HG03558 (cell line): Measurements from ENCODE around the gene NR1H2.
"Not testable (repeated sequence)": the region's sequence is repeated elsewhere in the genome, so short reads cannot be mapped to it uniquely, and the experiment has no call there.

Experiments used
- ATAC-seq: cut with Tn5 transposase; IDR thresholded peaks from one replicate; pipeline ENCODE4 v1.9.1; 2021; ENCODE audit warnings: moderate number of reproducible peaks; ENCODE audit not compliant: unreplicated experiment; ENCODE audit errors: extremely low read depth

The NR1H2 gene

DNA sequence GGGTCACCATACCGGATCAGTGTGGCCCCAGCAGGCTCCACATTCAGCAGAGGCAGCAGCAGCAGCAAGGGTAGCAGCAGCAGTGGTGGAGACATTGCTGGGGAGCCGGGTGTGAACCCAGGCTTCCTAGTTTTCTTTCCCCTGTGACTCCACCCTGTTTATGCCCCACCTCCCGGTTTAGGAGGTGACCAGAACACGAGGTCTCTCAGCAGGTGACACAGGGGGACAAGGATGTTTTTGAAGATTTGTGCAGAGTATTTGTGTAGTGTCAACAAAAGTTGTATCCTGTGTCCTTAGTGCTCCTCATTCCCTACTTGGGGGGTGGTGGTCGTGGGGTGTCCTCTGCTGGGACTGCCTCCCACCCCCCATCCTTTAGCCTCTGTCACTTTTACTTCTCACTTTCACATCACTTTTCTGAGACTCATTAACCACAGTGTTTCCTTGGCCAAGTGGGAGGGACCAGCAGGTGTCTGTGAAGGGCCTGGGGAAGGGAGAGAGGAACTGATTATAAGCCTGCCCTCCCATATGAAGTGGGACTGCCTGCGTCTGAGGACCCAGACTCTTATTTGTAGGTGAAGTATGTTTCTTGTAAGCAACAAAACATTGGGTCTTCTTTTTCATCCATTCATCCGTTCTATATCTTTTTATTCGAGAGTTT is 31.5 kb upstream of the NR1H2 start:
- no peak for ATAC-seq

DNA sequence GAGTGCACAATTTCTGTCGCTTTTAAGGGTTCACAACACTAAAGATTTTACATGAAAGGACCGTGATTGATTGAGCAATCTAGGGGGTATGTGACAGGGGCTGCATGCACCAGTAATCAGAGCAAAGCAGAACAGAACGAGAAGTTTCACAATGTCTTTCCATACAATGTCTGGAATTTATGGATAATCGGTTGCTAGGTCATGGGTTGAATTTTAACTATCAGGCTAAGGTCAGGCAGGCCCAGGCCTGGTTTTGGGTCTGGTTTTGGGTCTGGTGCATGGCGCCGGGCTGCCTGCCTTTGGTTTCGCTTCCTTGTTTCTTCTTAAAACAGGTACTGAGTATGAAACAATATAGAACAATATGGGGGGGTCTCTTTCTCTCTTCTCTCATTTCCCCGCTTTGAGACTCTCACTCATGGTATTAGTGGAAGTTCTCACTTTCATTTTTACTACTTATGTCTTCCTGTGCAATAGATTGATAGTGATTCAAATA is 29.1 kb upstream of the NR1H2 start:
- not testable (repeated sequence) for ATAC-seq

DNA sequence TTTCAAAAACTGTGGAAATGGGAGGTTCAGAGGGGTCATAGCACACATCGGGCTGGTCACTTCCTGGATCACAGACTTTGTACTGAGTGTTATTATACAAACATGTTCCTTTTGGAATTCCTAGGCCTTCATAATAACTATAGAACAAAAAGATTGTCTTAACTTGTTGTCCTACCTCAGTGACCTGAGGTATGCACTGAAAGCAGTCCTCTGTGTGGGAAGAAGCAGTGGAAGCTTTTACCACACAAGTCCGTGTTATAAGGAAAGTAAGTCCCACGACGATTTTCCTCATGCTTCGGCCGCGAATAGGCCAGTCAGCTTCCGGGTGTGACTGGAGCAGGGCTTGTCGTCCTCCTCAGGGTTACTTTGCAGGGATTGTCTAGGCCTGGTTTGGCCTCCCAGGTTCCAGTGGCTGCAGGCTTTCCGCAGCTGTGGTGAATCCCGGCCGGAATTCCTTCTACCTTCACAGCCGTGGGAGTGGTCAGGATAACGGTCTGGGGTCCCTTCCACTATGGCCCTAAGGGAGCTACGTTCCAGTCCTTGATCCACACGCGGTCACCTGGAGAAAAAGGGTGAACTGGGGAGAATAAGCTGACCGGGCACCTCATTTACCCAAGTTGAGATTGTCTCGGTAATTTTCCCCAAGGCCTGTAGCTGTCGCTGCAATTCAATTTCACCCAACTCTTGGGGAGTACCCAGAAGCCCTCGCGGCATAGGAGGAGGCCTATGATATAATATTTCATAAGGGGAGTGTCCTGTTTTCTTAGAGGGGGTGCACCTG is 26.8 kb upstream of the NR1H2 start:
- ATAC-seq = no peak

DNA sequence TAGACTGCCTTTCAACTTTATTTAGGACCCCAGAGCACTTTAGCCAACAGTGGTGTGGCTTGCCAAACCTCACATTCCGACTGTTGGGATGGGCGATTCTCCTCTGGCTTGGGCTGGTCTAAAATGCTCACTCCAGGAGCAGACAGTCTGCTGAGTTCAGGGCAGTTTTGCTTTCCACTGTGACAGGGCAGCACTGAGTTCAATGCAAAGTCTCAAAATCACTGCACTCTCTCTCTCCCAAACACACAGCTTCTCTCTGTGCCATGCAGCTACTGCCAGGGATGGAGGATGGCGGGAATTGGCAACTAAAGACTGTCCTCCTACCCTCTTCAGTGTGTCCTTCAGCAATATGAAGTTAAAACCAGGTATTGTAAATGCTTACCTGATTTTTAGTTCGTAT is 24.0 kb upstream of the NR1H2 start:
- no peak for ATAC-seq

DNA sequence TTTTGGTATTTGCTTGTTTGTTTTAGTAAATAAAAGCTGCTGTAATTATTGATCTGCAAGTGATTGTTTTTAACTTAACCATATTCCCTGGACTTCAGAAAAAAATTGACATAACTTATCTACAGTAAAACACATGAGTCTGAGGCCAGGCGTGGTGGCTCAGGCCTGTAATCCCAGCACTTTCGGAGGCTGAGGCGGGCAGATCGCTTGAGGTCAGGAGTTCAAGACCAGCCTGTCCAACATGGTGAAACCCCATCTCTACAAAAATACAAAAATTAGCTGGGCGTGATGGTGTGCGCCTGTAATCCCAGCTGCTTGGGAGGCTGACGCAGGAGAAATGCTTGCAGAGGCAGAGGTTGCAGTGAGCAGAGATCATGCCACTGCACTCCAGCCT is 22.8 kb upstream of the NR1H2 start:
- ATAC-seq = not testable (repeated sequence)

DNA sequence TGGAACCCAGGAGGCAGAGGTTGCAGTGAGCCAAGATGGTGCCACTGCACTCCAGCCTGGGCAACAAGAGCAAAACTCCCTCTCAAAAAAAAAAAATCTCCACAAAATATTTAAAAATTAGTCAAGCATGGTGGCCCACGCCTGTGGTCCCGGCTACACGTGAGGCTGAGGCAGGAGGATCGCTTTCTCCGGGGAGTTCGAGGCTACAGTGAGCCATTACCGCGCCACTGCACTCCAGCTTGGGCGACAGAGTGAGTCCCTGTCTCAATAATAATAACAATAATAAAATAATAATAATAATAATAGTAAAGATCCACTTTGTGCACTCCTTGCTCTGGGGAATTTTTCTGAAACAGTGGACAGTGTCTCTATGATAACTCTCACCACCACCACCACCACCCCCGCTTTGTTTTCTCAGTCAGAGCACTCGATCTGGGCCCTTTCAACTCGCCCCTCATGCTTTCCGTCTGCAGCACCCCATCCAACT is 19.5 kb upstream of the NR1H2 start:
- ATAC-seq = no peak

DNA sequence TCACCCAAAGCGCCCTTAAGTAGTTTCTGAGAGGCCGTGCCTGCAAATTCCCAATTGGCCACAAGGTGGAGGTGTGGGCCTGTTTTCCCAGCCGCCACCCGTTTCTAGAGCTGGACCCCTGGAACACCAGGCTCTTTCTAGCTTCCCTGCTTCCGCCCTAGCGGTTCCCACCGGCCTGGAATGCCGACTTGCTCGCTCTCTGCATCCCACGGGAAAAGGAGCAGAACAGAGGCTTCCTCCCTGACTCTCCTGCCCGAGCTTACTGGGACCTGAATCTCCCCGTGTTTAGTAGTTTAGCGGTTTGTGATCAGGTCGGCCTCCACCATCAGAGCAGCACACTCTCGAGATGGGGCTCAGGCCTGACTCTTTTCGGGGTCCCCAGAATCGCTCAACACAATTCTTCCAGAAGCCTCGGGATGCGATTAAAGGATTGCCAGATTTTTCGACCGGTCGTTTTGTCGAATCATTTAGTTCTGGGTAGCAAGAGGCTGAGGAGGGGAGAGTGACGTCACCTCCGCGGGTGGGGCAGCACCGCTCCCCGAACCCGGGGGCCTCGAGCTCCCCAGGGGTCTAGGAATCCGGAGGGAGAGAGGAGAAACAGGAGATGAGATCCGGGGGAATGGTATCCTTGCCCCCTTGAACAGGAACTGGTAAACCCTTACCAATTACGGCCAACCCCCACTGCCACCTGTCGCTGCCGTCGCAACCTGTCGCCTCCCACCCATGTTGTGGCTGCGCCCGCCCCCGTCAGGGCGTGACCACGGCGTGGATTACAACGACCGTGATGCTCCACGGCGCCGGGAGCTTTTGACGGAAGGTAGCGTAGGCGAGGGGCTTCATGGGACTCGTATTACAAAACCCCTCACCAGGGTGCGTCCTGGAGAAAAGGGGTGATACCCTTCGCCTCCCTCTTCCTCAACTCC is 18.8 kb upstream of the NR1H2 start:
- no peak for ATAC-seq

DNA sequence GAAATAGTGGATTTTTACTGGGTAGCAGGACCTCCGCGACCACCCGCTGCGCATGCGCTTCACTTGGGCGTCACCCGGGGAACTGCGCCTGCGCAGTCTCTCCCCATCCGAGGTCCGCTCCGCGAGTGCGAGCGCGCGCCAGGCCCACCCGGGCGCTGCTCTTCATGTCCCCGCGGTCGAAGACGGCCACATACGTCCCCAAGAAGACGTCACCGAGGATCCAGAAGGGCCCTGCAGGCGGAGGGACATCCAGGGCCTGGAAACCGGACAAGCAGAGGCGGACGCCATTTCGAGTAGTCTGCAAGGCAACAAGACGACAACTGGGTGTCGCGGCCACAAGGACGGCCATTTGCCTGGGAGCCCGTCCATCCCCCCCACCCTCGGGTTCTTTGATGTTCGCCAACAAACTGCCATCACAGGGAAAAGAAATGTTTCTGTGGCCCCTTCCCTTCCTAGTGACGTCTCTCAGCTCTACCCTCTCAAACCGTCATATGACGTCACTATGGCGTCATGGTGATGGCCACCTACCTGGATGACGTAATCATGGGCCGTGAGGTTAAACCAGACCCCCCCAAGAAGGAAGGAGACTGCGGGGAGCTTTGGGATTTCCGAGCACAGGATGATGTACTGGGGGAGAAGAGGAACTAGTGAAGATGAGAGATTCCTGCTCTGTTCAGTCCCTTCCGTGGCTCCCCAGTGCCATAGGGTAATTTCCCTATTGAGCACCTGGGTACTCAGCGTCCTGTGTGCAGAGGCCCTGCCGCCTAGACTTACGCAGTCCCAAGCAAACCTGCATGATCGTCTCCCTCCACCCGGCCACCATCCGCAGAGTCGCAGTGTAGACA is 17.6 kb upstream of the NR1H2 start:
- ATAC-seq = no peak

DNA sequence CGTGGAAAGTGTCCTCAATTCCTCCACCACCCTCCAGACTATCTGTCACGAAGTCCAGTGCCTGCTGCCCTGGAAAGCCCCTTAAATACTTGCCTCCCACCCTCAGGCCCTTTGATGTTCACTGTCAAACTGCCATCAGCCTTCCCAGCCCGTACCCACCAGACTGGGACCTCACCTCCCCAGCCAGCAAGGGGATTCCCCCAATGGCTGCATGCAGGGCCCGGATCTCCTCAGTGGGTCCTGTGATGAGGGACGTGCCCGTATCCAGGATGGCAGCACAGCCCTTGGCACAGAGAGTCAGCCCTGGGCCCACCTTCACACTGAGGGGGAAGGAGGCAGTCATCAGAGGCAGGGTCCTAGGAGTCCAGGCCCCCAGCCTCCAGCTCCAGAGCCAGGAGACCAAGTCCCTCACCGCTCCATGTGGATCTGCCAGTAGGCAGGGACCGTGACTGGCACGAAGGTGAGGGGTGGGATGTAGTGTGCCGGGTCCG is 16.9 kb upstream of the NR1H2 start:
- no peak for ATAC-seq

DNA sequence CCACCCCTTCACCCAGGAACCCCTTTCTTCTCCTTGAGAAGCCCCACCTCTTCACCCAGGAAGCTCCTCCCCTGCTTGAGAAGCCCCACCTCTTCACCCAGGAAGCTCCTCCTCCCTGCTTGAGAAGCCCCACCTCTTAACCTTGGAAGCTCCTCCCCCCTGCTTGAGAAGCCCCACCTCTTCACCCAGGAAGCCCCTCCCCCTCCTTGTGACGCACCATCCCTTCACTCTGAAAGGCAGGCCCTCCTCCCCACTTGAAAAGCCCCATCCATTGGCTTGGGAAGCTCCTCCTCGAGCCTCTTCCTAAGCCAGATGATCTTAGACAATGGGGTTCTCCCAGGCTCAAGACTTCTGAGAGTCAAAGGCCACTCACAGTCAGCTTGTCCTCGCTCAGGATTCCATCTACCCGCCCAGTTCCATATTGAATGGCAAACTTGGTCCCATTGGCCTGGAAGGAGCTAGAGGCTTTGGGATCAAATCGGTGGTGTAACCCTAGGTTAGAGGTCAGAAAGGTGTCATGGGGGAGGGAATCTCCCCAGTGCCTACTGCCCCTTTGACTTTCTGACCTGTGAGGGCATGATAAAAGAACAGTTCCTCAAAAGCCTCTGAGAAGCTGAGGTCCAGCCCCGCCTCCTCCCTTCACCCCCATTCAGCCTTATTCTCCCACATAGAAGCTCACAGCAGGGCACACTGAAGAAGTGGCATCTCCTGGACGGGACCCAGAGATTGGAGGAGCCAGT is 14.8 kb upstream of the NR1H2 start:
- no peak for ATAC-seq

DNA sequence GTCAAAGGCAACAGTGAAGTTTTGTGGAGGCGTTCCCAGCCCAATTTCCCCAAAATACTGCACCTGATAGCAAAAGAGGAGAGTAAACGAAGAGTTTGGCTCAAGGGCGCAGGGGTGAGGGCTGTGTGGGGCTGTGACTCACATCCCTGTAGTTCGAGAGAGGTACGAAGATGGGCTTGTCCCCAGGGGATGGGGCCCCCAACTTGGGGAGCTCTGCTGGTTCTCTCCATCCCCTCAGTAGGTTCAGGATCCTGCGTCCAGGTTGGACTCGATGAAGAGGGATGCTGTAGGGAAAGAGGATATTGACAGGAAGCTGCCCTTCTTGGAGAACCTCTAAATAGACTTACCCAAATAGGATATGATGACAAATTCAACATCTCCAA is 14.2 kb upstream of the NR1H2 start:
- no peak for ATAC-seq

DNA sequence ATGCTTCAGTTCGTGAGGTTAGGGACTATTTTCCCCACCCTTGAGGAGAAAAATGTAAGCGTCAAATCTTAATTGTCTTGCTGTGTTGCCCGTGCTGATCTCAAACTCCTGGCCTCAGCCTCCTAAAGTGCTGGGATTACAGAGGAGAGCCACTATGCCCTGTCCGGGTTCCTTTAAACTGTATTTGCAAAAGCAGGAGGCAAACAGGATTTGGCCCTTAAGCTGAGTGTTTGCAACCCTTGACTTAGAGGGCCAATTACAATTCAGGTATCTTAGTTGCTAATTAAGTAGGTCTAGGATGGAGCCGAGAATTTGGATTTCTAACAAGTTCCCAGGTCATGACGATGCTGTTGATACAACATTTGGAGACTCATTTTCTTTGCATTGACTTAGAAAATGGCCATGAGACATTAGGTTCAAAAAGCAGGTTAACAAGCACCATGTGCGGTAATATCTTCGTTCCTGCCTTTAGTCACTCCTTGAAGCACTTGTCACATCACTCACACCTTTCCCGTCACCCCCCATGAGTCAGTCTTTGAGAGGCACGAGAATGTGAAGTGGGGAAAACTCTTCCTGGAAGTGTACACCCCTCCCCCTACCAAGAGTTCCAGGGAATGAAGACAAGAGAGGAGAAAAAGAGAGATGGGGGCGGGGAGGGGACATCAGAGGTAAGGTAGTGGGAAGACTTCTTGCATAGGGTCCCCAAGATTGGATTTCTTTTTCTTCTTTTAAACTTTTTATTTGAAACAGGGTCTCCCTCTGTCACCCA is 13.4 kb upstream of the NR1H2 start:
- no peak for ATAC-seq

DNA sequence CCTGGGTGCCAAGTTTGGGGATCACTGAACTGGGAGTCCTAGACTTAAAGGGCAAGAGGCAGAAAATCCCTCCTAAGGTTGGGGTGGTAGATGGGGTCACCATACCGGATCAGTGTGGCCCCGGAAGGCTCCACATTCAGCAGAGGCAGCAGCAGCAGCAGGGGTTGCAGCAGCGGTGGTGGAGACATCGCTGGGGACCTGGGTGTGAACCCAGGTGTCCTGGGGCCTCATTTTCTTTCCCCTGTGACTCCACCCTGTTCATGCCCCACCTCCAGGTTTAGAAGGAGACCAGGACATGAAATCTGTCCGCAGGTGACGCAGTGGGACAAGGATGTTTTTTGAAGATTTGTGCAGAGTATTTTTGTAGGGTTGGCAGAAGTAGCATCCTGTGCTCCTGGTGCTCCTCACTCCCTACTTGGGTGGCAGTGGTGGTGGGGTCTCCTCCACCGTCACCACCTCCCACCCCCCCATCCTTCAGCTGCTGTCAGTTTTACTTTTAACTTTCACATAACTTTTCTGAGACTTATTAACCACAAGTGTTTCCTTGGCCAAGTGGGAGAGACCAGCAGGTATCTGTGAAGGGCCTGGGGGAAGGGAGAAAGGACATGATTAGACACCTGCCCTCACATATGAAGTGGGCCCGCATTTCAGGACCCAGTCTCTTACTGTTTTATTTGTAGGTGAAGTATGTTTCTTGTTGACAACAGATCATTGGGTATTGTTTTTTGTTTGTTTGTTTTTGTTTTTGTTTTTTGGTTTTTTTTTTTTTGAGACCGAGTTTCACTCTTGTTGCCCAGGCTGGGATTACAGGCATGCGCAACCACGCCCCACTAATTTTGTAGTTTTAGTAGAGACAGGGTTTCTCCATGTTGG is 10.6 kb upstream of the NR1H2 start, which contains the start of gene NAPSA:
Gene NAPSA, minus strand, starts transcription at position 206 of the 873 bp plus-strand sequence. Its CDS starts 18 bp downstream, at position 188.
- ATAC-seq = no peak

DNA sequence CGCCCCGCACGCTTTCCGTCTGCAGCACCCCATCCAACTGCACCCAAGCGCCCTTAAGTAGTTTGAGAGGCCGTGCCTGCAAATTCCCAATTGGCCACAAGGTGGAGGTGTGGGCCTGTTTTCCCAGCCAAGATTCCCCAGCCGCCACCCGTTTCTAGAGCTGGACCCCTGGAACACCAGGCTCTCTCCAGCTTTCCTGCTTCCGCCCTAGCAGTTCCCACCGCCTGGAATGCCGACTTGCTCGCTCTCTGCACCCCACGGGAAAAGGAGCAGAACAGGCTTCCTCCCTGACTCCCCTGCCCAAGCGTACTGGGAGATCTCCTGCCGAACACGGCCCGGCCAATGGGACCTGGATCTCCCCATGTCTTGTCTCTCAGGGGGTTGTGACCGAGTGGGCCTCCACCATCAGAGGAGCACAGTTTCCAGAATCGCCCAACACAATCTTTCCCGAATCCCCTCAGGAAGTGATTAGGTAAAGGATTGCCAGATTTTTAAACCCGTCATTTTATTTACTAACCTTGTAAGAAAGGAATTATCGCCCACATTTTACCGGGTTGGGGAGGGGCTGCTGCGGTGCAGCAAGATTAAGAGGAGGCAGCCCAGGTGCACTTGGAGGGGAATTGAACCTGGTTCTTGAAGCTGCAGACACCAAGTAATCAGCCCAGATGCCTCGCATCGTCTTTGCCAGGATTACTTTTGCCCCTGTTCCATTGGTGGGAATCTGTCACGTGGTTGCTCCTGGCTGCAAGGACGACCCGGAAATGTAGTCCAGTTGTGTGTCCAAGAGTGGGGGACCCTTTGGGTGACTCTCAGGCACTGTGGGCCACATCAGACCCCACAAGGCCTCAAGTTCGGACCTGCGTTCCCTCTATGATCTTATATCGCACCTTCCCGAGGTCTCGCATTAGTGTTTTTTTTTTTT is 7.3 kb upstream of the NR1H2 start:
- ATAC-seq = no peak

DNA sequence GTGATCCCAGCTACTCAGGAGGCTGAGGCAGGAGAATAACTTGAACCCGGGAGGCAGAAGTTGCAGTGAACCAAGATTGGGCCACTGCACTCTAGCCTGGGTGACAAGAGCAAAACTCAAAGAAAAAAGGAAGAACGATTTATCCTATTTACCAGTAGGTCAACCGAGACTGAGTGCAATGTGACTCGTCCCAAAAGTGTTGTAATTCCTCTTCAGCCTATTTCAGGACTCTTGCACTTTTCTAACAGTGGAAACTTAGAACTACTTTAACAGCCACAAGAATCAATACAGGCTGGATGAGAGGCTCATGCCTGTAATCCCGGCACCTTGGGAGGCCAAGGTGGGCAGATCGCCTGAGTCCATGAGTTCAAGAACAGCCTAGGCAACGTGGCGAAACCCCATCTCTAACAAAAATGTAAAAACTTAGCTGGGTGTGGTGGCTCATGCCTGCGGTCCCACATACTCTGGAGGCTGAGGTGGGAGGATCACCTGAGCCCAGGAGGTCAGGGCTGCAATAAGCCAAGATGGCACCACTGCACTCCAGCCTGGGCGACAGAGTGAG is 4.3 kb upstream of the NR1H2 start:
- ATAC-seq = no peak

DNA sequence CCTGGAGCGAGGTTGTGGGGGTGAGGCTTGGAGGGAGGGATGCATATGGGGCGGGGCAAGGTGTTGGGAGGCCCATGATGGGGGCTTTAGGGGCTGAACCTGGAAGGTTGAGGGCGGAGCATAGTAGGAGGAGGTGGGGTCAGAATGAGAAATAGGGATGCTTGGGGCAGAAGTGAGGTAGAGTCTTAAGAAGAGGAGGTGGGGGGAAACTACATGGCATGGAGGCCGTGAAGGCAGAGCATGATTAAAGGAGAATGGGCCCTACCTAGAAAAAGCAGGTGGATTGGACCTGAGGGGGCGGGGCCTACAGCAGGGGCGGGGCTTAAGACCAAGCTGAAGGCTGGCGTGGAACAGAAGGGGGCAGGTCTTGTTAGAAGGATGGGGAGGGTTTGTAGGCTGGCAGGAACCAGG is 799 bp downstream of the NR1H2 start:
- no peak for ATAC-seq
